22Rv1 (cell line): ENCODE data around the gene FHL1.

Source experiments
- H3K27ac ChIP-seq: fragments of 450-650 bp; 2 replicates; pipeline ENCODE4 v1.5.1; 2017
- ZFX ChIP-seq: fragments of 450-650 bp; IDR thresholded peaks from 2 replicates; pipeline ENCODE4 v1.6.1; 2017; ENCODE audit warnings: antibody characterized with exemption, borderline replicate concordance
- TF ChIP-seq, protein P1 (sequence below): fragments of 450-650 bp; IDR thresholded peaks from 2 replicates; pipeline ENCODE4 v1.5.1; 2017; ENCODE audit warnings: mild to moderate bottlenecking

FHL1 gene

DNA sequence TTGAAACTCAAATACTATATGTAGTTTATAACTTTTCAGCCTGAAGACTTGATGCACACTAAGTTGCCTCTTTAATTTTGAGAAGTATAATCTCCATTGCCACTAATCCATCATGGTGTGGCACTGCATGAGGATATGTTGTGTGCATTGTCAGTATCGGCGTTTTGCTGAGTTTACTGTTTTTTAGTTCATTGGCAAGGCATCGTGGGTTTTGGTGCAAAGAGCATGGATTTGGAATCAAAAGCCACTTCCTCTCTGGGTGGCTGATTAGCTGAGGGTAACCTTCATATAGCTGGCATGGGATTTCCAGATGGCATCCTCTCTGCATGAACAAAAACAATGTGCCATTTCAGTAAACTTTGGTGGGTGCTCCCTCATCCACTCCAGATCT is 38.7 kb downstream of the FHL1 start:
- TF ChIP-seq, protein P1, sequence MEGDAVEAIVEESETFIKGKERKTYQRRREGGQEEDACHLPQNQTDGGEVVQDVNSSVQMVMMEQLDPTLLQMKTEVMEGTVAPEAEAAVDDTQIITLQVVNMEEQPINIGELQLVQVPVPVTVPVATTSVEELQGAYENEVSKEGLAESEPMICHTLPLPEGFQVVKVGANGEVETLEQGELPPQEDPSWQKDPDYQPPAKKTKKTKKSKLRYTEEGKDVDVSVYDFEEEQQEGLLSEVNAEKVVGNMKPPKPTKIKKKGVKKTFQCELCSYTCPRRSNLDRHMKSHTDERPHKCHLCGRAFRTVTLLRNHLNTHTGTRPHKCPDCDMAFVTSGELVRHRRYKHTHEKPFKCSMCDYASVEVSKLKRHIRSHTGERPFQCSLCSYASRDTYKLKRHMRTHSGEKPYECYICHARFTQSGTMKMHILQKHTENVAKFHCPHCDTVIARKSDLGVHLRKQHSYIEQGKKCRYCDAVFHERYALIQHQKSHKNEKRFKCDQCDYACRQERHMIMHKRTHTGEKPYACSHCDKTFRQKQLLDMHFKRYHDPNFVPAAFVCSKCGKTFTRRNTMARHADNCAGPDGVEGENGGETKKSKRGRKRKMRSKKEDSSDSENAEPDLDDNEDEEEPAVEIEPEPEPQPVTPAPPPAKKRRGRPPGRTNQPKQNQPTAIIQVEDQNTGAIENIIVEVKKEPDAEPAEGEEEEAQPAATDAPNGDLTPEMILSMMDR: no peak
- TF ChIP-seq ZFX: no peak
- no peak overlapping the region for H3K27ac ChIP-seq

DNA sequence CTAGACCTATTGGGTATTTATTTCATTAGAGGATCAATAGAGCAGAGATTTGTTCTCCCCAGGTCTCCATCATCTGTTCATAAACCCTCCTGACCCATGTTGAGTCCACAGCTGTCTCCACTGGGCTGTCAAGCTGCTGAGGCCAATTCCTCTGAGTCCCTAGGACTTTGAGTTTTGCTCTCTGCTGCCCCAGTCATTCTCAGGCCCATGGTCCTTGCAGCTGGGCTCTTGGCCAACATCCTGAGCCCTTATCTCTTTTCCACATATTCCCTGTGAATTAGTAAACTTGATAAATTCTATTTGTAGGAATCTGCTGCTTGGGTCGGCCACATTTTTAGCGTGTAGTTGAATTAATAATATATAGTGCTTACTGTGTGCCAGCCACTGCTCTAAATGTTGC is 41.9 kb downstream of the FHL1 start:
- TF ChIP-seq, protein P1: no peak
- no peak for TF ChIP-seq ZFX
- no peak overlapping the region for H3K27ac ChIP-seq

DNA sequence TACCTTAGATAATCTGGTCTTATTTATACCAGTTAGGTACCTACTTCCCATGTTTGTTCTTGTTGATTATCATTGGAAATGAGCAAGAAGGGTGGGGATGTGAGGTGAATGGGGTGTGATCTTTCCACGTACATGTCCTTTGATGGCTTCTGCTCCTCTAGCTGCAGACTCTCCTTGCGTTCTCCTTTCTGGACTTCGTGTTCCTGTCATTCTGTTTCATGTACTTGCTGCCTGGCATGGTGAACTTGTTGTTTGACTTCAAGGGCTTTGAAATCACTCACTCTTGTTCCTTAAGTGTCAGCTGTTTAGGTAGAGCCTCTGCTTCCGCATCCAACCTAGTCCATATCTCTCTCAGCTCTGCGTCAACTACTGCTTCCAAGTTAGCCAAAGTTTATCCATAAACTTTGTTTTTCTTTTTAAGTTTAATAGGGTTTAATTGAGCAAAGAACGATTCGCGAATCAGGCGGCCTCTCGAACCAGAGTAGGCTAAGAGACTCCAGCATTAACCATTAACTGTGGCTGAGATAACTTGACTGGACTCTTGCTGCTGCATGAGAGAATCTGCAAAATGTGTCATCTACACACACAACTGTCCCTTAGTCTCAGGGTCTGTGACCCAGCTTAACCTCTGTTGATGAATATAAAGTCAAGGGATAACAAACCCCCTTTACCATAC is 42.8 kb downstream of the FHL1 start:
- no peak for TF ChIP-seq ZFX
- TF ChIP-seq, protein P1: no peak
- H3K27ac ChIP-seq: no peak overlapping the region

DNA sequence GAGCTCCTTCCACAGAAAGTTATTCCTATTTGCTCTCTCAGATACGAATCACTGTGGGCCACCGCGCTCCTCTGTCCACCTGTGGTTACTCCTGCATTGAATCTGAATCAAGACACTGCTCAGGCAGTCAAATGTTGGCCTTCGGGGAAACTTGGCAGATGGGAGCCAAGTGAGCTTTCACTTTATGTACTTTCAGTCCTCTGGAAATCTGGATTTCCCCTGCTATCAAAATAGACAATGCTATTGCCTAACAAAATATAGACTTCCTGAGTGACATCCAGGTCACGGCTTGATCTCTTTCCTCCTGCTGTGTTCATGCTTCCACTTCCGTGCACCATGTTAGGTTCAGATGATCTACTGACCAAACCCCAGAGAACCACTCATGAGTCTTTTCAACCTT is 43.8 kb downstream of the FHL1 start:
- TF ChIP-seq, protein P1: no peak
- TF ChIP-seq ZFX: no peak
- H3K27ac ChIP-seq: no peak overlapping the region

DNA sequence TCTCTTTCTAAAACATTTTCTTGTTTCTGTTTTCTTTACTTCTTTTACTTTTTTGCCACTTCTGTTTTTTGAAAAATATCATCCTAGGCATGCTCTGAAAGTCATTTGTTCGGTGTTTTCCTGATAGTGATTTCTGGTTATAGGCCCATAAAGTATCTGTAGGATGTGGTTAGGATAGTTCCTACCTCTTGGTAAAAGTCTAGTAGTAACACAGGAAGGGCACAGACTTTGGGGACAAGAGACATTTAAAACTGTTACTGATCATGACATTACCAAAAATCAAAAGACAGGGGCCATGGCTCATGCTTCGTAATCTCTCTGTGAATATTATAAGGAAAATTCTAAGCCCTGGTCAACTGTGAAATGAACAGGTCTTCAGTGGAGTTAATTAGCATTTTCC is 44.8 kb downstream of the FHL1 start:
- no peak overlapping the region for H3K27ac ChIP-seq
- TF ChIP-seq, protein P1: no peak
- TF ChIP-seq ZFX: no peak

- TF ChIP-seq, protein P1: no peak
- no peak for TF ChIP-seq ZFX
- no peak overlapping the region for H3K27ac ChIP-seq
Measured at GRCh38 chrX:136192839-136193414, 45.6 kb downstream of the FHL1 start.

DNA sequence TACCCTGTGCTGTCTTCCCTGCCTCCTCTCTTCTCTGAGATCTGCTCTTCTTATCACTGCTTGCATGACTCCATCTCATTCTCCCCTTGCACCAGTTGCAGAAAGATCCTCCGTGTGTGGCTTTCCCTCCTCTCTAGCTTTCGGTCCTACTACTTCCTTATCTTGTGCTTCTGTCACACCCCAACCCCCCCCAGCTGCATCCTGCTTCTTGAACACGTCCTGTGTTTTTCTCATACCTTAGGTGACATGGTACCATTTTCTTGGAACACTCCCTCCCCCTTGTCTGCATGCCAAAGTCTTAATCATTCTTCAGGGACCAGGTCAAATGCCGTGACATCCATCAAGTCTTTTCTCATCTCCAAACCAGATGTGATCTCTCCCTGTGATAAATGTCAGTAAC is 46.4 kb downstream of the FHL1 start:
- no peak for TF ChIP-seq ZFX
- TF ChIP-seq, protein P1: no peak
- no peak overlapping the region for H3K27ac ChIP-seq
